ENCODE data around the gene HOXA9. TPM values are rescaled to one million over a fixed set of nuclear protein-coding genes. Genes with fewer than 3 reads are reported as not detected.

HOXA9 gene
- total RNA-seq, 2 experiments from 2014 or later: not detected

DNA sequence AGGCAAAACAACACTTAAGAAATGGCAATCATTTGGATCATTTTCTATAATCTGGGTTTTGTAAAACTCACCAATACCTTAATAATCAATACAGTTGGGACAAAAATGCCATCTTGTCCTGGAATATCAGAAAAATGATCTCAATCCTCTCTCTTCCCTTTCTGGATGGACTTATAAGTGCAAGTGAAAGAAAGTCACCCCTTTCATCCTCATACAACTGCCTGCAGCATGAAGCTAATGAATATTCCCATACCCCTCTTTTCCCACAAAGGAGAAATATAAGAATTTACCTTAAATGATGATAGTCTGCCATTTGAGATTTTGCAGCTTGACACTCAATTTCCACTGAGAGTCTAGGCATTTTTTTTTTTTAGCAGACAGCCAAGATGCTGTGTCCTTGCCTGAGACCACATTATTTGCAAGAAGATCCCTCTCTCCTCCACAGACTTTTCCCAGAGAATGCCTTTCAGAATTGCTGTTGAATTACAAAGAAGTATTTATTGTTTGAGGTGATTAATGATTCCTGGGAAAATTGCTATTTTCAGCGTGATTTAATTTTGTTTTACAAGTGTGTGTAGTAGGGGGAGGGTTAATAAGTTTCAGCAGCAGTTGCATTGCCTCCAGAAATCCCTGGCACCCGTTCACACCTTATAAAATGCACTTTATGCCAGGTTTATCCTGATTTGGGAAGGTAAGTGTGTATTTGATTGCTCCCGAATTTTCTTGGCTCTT, 38.6 kb downstream of the HOXA9 start:
- ChIA-PET CTCF (no interaction called here), POLR2A (no interaction called here)

DNA sequence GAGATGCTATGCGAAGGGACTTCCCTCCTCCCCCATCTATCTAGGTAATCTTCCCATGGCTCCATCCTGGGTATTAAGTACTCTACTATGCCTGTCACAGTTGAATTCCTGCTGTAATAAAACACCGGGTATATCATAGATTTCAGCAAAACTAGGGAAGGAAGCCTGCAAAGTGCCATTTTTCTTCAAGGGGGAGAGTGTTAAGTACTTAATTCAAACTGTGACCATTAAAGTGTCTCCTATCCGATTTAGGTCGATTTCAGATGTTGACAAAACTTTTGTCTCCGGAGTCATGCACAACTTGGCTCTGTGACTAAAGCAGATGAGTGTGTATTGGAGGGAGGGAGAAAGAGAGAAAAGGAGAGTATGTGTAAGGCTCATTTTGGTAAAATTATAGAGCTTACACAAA, 39.3 kb downstream of the HOXA9 start:
- POLR2A ChIA-PET: no interaction called here
- CTCF ChIA-PET: no interaction called here

DNA sequence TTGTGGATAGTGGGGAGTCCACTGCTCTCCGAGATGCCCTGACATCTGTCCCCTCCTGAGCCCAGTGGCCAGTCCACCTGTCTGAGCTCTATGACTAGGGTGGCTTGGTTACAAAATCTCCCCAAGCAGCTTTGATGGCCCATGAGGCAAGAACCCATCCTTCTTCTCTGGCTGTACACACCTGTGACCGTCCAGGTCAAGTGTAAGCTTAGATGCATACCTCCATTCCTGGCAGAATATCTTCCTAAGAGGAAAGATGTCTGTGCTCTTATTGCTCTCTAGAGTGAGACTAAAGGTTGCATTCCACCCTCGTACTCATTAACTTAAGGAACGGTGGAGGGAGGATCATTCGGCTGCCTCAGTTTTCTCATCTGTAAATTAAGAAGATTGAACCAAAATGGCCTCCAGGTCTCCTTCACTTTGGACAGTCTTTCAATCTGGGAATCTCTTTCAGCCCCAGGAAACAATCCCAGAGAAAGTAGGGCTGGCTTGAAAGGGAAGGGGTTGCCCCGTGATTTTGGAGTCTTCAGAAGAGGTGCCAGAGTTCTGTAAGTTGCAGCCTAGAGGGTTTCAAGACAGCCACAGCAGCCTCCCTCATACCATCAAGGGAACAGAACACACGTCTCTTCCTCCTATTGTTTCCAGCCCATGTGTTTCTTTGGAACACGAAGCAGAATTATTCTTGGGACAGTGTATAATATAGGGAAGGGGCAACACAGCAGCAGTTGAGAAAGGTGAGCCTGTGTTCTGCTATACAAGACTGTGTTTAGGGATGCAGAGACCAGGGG, 40.2 kb downstream of the HOXA9 start:
- ChIA-PET POLR2A (no interaction called here), CTCF (no interaction called here)

DNA sequence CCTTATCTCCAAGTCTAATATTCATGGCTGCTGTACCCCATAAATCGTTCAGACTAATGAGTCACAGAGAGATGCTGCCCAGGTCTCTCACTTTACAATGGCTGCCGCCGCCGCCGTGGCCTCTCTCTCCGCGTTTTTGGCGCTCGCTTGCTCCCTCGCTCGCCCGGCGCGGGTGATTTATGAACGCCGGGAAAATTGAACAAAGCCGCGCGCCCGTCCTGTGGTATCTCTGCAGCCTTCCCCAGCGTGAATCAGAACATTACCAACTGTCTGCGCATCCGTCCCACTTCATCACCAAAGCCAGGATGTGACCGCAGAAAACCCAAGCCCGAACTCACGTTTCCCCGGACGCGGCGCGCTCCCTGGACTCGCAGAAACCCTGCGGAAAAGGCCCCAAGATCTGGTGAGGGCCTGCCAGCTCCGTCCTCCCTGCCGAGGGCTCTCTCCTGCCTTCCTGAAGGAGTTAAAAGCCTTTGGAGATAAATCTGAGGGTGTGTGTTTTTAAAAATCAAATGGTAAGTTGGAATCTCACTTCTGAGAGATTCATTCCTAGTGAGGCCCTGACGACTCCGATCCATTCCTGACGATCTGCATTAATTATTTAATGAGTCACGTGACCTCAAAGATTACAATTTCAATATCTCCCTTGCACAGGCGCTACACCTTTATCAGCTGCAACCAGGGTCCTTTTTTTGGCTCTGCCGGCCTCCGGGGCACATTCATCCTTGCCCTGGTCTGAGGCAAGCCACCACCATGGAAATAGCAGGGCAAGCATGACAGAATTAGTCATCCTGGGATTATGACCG, 41.0 kb downstream of the HOXA9 start:
- ChIA-PET CTCF (no interaction called here), POLR2A (no interaction called here)

DNA sequence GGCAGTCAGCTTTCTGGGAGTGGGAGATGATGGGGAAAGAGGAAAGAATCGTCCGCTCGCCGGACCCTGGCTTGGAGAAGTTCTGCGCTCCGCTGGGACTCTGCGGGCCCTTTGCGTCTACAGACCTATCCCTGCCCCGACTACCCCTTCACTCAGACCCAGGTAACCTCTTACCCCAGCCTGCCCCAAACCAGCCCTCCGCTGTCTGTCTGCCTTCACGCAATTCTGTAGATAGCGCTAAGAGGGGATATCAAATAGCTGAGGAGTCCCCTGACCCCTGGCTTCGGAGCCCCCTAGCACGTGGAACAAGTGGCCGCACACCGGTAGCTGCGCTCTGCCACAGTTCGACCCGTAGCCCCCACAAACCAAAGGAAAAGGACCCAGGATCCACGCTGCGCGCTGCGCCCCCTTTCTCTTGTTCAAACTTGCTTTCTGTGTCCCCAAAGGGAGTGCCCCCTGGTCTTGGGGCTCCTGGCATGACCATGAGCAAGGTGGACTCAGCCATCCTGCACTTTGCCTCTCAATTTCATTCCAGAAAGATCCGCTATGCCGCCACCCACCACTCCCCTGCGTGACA, 41.8 kb downstream of the HOXA9 start:
- ChIA-PET CTCF (no interaction called here), POLR2A (no interaction called here)

DNA sequence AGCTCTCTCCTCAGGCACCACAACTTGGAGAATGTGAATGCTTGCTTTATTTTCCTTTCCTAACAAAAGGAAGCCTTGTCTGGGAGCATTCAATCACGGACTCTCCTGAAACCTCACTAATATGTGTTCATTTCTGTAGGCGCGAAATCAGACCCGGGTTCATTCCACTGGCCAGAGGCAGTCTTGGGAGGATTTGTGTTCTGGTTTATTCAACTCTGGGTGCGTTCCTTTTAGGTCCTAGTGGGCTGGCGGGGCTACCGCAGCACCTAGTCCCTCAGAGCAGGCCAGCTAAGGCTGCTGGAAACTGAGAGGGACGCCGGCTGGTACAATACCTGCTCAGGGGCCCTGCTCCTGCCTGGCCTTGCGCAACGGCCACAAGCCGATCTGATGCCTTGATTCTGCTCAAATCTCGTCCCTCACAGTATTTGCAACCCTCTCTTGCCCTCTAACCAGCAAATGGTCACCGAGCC, 42.3 kb downstream of the HOXA9 start:
- POLR2A ChIA-PET: no interaction called here

DNA sequence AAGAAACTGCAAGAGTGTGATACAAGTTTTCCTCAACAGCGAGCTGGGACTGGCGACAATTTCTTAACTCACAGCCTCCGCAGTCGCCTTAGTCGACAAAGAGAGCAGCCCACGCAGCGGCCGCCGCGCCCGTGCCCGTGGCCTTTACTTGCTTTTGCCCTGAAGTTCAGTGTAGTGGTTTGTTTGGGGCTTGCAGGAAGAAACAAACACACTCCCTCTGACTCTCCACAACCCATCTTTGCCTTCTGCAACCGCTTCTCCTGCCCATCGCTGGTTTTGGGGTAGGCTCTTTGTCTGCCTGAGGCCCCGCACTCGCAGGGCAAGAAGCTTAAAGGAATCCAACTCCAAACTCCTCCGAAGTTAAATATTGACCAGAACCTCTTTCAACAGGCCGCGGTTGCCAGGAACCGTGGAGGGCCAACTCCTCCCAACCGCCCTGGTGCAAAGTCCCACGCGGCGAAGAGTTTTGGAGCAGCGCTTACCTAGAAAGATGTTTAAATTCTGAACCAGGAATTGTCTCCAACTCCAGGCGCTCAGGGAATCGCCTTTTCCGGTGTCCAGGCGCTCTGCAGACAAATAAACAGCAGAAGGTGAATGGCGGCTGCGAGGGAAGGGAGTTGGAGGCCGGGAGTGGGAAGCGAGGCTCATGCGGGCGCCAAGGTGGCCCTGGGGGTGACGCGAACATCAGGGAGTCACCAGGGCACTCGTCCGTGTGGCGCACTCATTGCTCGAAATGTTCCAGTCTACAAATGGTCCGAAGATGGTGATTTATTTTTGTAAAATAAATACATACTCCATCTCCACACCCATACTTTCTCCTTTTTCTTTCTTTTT, 43.0 kb downstream of the HOXA9 start:
- POLR2A ChIA-PET: no interaction called here
- CTCF ChIA-PET: no interaction called here

More for the DNA sequence above, 42.3 kb downstream of the HOXA9 start:
- CTCF ChIA-PET: no interaction called here

DNA sequence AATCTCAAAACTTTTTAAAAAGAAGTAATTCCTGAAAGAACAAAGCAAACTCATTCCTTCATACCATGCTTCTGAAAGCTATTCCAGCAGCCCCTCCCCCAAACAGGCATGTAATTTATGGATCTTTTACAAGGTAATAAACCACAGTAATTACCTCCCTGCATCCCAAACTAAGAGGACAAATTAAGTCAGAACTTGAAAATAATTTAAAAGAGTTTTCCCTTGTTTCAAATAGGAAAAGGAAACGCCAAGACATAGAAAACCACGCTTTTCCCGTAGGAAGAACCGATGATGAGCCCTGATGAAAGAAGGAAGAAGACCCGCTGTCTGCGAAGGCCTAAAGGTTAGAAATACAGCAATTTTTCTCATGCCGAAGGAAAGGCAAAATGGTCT, 43.7 kb downstream of the HOXA9 start:
- POLR2A ChIA-PET: no interaction called here
- CTCF ChIA-PET: no interaction called here

DNA sequence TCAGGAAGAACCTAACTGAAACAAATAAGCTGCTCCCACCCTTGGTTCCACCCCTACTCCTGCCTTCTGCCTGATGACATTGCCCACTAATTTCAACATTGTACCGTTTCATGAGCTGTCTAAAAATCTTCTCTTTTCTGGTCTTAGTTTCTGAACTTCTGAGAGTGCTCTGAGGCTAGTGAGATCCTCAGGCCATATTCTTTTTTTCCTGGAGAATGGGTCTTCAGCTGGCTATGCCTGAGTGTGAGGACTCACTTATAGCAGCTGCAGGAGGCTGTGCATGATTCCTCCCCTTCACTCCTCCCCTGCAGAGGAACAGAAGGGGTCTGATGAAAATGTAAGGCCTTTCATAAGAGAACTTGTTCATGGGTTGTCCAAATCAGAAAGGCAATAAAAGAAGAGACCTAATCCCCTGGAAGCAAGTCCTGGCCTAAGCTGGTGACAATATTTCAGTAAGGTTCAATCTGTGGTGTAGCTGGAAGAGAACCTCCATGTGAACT, 45.9 kb downstream of the HOXA9 start:
- POLR2A ChIA-PET: no interaction called here
- CTCF ChIA-PET: no interaction called here

DNA sequence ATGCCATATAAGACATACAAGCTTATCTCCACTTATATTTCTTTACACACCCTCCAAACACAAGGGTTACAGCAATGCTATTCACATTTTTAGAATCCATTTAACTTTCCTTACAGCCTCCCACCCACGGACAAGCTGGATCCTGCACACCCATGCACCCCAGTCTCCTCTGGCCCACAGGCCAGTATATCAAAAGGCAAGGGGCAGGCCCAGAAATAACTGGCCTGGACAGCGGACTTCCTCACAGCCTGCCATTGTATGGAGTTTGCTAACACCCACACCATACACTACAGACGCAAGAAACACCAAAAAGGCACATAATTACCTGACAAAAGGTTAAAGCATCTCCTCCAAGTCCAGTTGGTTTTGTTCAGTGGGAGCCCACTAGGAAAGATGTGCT, 46.8 kb downstream of the HOXA9 start:
- POLR2A ChIA-PET: no interaction called here
- CTCF ChIA-PET: no interaction called here

DNA sequence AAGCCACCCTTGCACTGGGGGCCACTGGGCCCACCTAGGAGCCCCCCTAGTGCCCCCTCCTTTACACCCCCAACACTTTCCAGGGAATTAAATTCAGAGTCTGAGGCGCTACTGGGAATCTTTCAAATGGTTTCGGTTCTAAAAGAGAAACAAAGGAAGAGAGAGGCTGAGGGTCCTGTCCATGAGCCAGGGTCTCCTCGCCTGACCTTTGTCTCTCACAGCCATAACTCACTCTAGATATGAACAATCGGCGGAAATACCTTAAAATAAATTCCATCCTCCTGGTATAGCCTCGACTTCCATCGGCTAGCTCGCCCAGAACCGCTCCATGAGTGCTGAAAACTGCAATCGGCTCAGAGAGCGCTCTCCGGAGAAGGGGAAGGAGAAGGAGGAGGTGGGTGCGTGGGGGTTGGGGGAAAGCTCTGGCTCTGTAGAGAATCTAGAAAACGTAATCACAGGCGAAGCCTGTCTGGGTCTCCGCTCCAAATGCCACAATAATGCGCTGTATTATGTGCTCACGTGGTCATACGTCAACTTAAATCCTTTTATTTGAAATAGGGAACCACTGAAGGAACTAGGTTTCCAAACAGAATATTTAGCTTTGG, 47.3 kb downstream of the HOXA9 start:
- CTCF ChIA-PET: no interaction called here
- POLR2A ChIA-PET: no interaction called here

DNA sequence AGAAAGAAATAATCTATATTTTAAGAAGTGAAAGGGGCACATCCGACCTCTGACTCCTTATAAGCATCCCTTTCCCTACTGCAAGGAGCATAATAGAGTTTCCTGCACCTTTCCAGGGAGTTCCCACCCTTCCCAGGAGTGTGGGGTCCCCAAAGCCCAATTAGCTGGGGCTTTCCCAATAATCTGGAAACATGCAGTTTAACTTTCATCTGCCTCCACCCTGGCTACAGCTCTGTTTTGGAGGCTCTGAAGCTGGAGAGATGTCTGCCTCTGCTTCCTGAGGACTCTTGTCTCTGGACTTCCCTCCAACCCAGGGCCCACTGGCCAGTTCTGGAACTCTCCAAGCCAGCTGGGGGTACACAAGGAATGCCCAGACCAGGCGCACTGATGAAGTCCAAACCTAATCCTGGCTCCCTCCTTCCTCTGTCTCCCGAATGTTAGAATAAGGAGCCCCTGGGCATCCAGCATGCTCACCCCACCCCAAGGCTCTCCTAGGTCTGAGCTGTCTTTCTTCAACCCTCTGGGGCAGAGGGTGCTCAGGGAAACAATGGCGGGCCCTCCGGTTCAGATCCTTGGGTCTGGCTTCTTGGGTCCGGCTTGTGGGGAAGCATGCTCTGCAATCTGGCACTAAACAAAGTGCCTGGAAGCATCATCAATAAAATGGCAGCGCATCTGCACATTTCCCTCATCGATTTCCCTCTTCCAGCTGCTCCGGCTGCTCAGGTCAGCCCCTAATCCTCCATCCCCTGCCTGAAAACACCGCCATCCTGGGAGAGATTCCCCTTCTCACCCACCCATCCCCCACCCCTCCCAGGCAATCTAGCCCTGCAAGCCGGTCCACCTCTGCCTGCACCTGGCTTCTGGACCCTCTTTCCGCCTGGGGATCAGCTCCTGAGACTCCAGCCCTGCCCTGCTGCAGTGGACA, 48.1 kb downstream of the HOXA9 start:
- ChIA-PET POLR2A (no interaction called here), CTCF (no interaction called here)

DNA sequence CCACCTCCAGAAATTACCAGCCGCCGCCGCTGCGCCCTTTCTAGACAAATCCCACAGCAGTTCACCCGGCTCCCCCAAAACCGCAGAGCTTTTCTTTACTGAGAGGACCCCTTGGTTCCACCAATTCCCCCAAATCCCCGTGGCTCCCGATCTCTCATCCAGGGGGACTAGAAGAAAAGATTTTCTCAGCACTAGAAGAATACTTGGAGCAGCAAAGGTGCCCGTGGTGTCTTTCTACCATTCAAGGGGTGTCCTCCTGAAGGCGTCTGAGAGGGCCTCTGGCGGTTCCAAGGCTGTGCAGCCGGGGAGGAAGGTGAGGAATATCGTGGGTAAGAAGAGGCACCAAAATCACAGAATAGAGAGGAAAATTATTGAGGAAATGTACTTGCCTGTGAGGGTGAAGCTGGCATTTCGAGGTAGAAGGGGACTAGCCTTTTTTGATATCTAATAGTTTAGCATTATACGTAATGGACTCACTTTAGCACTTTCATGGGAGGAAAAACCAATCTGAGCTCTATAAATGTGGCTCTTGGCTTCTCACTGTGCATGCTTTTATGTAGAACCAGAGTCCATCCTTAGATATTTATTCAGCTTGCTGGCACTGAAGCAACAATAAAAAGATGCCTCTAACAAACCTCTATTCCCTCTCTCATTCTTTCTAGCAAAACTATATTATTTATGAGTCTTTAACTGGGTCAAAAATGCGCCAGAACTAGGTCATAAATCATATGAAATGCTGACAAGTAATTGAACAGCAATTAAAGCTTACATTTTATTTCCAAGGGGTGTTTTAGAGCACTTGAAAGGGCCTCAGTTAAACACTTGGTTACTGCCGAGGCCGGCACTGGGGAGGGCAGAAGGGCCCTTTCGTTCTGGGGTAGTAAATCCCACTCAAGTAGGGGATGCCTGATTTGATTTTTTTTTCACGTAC, 49.0 kb downstream of the HOXA9 start:
- ChIA-PET POLR2A (no interaction called here), CTCF (no interaction called here)

DNA sequence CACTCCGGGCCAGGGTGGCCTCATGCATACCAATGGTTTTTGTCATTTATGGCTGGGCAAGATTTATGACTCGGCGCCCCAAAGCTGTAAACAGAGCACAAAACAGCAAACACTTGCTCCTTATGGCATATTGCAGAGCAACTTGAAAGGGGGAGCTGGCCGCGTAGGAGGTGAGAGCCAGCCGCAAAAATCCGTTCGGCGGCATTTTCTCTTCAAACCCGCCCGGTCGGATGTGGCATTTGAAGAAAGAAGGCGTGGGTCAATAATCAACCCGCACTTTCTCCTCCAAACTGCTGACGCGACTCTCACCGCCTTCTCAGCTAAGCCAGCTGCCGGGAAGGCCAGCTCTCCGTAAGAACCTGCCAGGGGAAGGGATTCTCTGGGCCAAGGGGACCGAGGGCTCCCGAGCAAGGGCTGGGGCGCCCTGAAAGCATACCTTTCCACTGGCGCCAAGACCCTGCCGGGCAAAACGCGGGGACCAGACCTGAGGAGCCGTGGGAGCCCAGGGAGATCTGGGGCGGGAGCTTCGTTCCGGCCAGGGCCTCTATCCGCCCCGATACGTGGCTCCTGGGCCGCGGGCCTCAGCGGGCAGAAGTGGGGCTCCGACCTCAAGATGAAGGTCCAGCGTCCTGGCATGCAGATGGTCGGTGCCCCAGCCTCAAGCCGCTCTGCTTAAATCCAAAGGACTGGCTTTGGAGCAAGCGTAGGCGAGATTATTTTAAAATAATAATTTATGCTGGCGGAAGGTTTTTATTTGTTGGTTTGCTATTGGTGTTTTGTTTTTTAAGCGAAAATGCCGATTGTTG, 49.9 kb downstream of the HOXA9 start:
- CTCF ChIA-PET: no interaction called here
- POLR2A ChIA-PET: no interaction called here

DNA sequence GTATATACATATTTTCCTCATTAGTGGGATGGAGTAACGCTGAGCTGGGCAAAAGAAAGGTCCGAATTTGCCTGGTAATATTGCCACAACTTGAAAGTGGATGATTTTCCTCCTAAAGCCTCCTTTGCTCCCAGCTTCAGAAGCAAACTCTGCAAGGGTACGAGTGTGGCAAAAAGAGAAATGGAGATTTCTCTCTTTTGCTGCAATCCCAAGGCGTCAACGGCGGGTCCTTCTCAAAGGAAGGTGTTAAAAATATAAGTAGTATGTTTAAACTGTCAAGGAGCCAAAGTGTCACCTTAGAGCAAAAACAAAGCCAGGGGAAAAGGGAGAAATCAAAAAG, 50.5 kb downstream of the HOXA9 start:
- ChIA-PET CTCF (no interaction called here), POLR2A (no interaction called here)

DNA sequence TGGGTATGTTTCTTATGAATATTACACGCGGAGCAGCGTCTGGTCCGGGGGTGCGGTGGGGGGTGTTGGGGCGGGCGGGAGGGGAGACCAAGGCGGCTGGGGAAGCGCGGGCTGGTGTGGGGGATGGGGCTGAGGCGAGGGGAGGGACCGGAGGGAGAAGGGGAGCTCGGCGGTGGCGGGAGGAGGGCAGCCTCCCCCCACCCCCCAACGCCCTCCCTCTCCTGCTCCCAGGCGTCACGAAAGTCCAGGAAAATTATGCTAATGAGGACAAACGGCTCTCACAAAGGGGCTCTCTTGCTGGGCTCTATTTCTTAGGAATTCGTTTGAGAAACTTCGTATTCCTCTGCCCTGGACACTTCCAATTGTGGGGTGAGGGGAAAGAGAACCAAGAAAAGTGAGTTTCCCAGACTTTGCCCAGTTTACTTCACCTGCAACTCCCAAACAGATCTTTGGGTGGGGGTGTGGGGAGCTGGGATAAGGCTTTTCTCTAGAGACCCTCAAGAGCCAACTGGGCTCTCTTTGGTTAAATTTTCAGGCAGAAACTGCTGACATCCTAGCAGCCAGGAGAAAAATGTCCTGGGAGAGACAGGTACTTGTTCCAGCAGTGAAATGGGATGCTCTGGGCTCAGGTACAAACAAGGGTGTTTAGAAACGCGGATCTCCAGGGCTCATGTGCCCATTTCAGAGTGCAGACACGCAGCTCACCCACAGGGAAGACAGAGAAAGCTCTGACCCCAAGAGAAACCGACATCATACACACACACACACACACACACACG, 51.2 kb downstream of the HOXA9 start:
- ChIA-PET CTCF (no interaction called here), POLR2A (no interaction called here)
